Measurements from ENCODE around the gene KCNQ1. TPM values are rescaled to one million over a fixed set of nuclear protein-coding genes. Genes with fewer than 3 reads are reported as not detected.

KCNQ1 gene
- total RNA-seq, 1 experiment from 2014 or later = 2.3 TPM

DNA sequence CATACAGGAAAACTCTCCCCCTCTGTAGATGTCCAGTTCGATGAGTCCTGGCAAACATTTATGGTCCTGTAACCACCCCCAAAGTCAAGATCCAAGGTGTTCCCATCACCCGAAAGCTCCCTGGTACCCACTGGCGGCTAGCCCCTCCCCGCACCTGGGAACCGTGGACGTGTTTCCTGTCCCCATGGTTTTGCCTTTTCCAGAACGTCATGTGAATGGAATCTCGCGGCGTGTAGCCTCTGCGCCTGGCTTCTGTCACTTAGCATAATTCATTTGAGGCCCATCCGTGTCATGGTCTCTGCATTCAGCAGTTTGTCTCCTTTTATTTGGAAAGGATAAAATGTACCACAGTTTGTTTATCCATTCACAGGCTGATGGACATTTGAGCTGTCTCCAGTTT lies 106.3 kb downstream of the KCNQ1 start:
- WGBS (ENCODE audit: extremely low coverage, insufficient read length, low lambda C conversion rate) = no CpG with 5 or more reads among the region's 12 CpGs
- H3K4me2 ChIP-seq (ENCODE audit: insufficient read depth, insufficient read length, low read length) = no peak overlapping the region
- H3K27me3 Mint-ChIP-seq (ENCODE audit: low read depth) = peaks cover 95% of the 10 kb centered on the region

More for the DNA sequence above, 106.3 kb downstream of the KCNQ1 start:
- Histone ChIP-seq H3K56ac (ENCODE audit: insufficient read length, low read depth, low read length) (no peak overlapping the region), H2AK5ac (ENCODE audit: insufficient read length, low read length) (no peak overlapping the region), H3K14ac (ENCODE audit: insufficient read depth, low read length) (no peak overlapping the region), H4K8ac (replicated peaks; ENCODE audit: insufficient read length, low read depth, low read length) (no peak overlapping the region), H2BK12ac (ENCODE audit: insufficient read length, low read depth, low read length) (no peak overlapping the region), H2BK120ac (ENCODE audit: low read depth, low read length, poor library complexity, severe bottlenecking) (no peak overlapping the region), H3K4ac (ENCODE audit: low read depth, low read length) (no peak overlapping the region), H3K4me1 (ENCODE audit: insufficient read depth, low read length) (no peaks in the 10 kb centered on the region), H3K27me3 (ENCODE audit: insufficient read depth, low read length) (peaks cover 11% of the 10 kb centered on the region; the same call in 1 of the 2 replicates), H2BK20ac (ENCODE audit: low read depth, low read length, poor library complexity, severe bottlenecking) (no peak overlapping the region), H3K18ac (ENCODE audit: insufficient read length, low read depth, low read length) (no peak overlapping the region), H2AFZ (ENCODE audit: low read length) (no peak overlapping the region), H4K91ac (ENCODE audit: insufficient read length, low read depth, low read length) (no peak overlapping the region), H3K79me1 (ENCODE audit: insufficient read depth, low read depth, low read length, poor library complexity, severe bottlenecking) (no peaks in the 10 kb centered on the region), H3K23ac (ENCODE audit: insufficient read length, low read depth, low read length) (no peak overlapping the region), H3K23me2 (ENCODE audit: insufficient read length, low read depth, low read length, poor library complexity, severe bottlenecking) (no peaks in the 10 kb centered on the region), H4K5ac (ENCODE audit: insufficient read length, low read depth, low read length) (no peak overlapping the region), H4K20me1 (ENCODE audit: control insufficient read depth, insufficient read depth, insufficient read length) (no peaks in the 10 kb centered on the region), H3T11ph (ENCODE audit: low read length) (no peak overlapping the region), H3K79me2 (ENCODE audit: insufficient read depth, low read length) (no peaks in the 10 kb centered on the region), H2BK15ac (ENCODE audit: low read depth, low read length) (no peak overlapping the region), H3K27ac (ENCODE audit: insufficient read length, low read depth, low read length) (no peak overlapping the region), H3K9ac (ENCODE audit: extremely low read depth, insufficient read length, low read length) (no peak overlapping the region), H3K9me3 (ENCODE audit: control insufficient read depth, low read depth, low read length) (no peaks in the 10 kb centered on the region), H2BK5ac (ENCODE audit: insufficient read length, low read length) (no peak overlapping the region)
- no peak for DNase-seq
- no peaks in the 10 kb centered on the region for H3K36me3 Mint-ChIP-seq (ENCODE audit: insufficient read depth in 1 of 3, low read depth in 3 of 3)
- no peak overlapping the region for H3K27ac Mint-ChIP-seq
- no peak overlapping the region for H3K4me3 Mint-ChIP-seq
- no peak for TF ChIP-seq CTCF (conservative IDR thresholded peaks at IDR 0.05)
- H3K9me3 Mint-ChIP-seq = no peaks in the 10 kb centered on the region
- peaks cover 6 to 13% of the 10 kb centered on the region in 2 experiments for H3K4me1 Mint-ChIP-seq

Measured in H9 (cell line).